ENCODE data around the gene RBM33.

DNA sequence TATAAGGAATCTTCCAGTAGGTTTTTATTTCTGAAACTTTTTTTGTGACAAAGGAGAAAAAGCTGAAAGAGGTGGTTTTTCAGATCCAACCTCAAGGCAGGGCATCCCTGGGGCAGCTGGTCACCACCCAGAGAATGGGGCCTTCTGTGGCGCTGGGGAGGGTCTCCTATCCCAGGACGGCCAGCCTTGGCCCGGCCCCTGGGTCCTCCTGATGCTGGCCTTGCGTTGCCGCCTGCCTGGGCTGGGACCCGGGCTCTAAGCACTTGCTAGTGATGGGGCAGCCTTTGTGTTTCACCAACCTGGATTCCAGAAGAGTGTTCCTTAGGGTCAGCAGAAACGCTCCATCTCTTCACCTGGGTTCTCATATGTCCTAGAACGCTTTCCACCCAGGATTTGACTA is 151.5 kb downstream of the RBM33 start:
- TF ChIP-seq, protein P1, sequence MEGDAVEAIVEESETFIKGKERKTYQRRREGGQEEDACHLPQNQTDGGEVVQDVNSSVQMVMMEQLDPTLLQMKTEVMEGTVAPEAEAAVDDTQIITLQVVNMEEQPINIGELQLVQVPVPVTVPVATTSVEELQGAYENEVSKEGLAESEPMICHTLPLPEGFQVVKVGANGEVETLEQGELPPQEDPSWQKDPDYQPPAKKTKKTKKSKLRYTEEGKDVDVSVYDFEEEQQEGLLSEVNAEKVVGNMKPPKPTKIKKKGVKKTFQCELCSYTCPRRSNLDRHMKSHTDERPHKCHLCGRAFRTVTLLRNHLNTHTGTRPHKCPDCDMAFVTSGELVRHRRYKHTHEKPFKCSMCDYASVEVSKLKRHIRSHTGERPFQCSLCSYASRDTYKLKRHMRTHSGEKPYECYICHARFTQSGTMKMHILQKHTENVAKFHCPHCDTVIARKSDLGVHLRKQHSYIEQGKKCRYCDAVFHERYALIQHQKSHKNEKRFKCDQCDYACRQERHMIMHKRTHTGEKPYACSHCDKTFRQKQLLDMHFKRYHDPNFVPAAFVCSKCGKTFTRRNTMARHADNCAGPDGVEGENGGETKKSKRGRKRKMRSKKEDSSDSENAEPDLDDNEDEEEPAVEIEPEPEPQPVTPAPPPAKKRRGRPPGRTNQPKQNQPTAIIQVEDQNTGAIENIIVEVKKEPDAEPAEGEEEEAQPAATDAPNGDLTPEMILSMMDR (IDR thresholded peaks at IDR 0.05; ENCODE audit: low read length) = no peak
- no peak for TF ChIP-seq EZH2 (IDR thresholded peaks at IDR 0.05; ENCODE audit: borderline replicate concordance, low read length)
